ENCODE results near the gene SLC16A9. TPM values are rescaled to one million over a fixed set of nuclear protein-coding genes. Genes with fewer than 3 reads are reported as not detected.

The SLC16A9 gene
- total RNA-seq, 1 donor, result 1.5 TPM

DNA sequence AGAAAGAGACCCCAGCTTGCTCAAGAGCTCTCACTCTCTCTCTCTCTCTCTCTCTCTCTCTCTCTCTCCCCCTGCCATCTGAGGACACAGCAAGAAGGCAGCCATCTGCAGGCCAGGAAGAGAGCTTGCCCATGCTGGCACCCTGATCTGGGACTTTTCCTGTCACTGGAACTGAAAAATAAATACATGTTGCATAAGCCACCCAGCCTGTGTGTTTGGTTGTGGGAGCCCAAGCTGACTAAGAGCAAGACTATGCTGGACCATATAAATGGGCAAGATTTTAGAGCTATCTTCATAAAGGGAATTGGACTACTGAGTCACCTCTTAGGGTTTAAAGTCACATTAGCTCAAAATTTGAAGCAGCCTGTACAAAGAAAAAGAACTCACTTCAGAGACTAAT lies 98.6 kb downstream of the SLC16A9 start:
- H3K4me3 ChIP-seq (ENCODE audit: low read depth, low read length), result no peak overlapping the region
- no peak for DNase-seq (ENCODE audit: low read depth)
- TF ChIP-seq, protein P1, sequence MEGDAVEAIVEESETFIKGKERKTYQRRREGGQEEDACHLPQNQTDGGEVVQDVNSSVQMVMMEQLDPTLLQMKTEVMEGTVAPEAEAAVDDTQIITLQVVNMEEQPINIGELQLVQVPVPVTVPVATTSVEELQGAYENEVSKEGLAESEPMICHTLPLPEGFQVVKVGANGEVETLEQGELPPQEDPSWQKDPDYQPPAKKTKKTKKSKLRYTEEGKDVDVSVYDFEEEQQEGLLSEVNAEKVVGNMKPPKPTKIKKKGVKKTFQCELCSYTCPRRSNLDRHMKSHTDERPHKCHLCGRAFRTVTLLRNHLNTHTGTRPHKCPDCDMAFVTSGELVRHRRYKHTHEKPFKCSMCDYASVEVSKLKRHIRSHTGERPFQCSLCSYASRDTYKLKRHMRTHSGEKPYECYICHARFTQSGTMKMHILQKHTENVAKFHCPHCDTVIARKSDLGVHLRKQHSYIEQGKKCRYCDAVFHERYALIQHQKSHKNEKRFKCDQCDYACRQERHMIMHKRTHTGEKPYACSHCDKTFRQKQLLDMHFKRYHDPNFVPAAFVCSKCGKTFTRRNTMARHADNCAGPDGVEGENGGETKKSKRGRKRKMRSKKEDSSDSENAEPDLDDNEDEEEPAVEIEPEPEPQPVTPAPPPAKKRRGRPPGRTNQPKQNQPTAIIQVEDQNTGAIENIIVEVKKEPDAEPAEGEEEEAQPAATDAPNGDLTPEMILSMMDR (IDR thresholded peaks at IDR 0.05; ENCODE audit: insufficient read depth, low read length), result no peak

DNA sequence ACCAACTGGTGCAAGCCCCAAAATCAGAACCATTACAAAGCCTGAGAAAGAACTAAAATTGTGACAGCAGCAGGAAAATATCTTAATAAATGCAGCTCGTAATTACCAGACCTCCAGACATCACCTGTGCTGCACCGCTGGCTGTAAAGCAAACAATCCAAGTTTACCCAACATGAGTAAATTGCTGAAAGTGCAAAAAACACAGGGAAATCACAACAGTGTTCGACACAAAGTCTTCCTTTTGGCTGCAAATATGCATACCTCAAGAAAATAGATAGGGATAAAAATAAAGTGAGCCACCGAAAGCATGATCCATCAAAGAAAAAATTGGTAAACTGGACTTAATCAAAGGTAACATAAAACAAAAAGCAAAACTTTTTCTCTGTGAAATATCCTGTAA lies 101.7 kb downstream of the SLC16A9 start:
- TF ChIP-seq, protein P1 (IDR thresholded peaks at IDR 0.05; ENCODE audit: insufficient read depth, low read length), result no peak
- no peak for DNase-seq (ENCODE audit: low read depth)
- H3K4me3 ChIP-seq (ENCODE audit: low read depth, low read length), result no peak overlapping the region

DNA sequence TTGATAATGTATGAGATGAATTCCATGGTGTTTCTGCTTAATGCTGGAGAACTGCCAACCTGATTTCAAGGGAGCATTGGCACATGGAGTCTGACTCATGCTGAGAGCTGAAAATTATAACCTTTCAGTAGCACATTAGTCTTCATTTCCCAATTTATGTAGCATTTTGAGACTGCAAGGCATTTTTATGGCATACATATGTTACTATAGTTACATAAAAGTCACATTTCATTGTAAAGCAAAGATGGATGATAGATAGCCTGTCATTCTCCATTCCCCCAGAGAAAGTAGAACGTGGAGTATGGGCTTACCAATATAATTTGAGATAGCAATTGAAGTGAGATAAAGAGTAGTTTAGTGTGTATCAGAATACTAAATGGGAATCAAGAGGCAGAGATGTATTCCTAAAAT lies 103.1 kb downstream of the SLC16A9 start:
- TF ChIP-seq, protein P1 (IDR thresholded peaks at IDR 0.05; ENCODE audit: insufficient read depth, low read length), result no peak
- no peak overlapping the region for H3K4me3 ChIP-seq (ENCODE audit: low read depth, low read length)
- DNase-seq (ENCODE audit: low read depth), result peak; percentile 43

DNA sequence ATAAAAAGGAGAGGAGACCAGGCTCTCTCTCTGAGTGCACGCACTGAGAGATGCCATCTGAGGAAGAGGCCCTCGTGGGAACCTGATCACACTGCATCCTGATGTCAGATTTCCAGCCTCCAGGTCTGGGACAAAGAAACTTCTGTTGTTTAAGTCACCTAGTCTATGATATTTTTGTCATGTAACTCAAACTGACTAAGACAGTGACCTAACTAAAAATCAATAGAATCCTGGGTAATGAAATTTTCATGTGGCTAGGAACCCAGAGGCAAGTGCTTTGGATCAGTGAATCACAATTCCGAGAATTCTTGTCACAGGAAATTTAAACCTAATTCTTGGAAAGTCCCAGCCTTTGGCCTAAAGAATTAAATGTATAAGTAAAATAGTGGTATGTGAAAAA lies 107.7 kb downstream of the SLC16A9 start:
- TF ChIP-seq, protein P1 (IDR thresholded peaks at IDR 0.05; ENCODE audit: insufficient read depth, low read length), result no peak
- no peak overlapping the region for H3K4me3 ChIP-seq (ENCODE audit: low read depth, low read length)
- DNase-seq (ENCODE audit: low read depth), result no peak

Other genes with a start within 250 kb of the SLC16A9 start
- gene MRLN, start 43.6 kb upstream of the SLC16A9 start, total RNA-seq (ENCODE audit: low replicate concordance), result not detected in 2 replicates
- gene CCDC6, start 196.7 kb upstream of the SLC16A9 start, total RNA-seq (ENCODE audit: low replicate concordance), result 27.3 and 44.1 TPM in 2 replicates

Data from fibroblast of the aortic adventitia (primary cell).